ENCODE results near the gene SPEF1. TPM values are rescaled to one million over a fixed set of nuclear protein-coding genes. Genes with fewer than 3 reads are reported as not detected.
"Not testable (repeated sequence)": the region's sequence is repeated elsewhere in the genome, so short reads cannot be mapped to it uniquely, and the experiment has no call there.

Gene SPEF1, protein sequence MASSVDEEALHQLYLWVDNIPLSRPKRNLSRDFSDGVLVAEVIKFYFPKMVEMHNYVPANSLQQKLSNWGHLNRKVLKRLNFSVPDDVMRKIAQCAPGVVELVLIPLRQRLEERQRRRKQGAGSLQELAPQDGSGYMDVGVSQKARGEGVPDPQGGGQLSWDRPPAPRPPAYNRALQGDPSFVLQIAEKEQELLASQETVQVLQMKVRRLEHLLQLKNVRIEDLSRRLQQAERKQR
- not detected for total RNA-seq
- polyA plus RNA-seq (2013, experiment 1 of 2) = not detected
- polyA plus RNA-seq (2013, experiment 2 of 2) = 0.05 TPM
- total RNA-seq = 0 to 0.62 (median 0.16) reads per million in 172 experiments

DNA sequence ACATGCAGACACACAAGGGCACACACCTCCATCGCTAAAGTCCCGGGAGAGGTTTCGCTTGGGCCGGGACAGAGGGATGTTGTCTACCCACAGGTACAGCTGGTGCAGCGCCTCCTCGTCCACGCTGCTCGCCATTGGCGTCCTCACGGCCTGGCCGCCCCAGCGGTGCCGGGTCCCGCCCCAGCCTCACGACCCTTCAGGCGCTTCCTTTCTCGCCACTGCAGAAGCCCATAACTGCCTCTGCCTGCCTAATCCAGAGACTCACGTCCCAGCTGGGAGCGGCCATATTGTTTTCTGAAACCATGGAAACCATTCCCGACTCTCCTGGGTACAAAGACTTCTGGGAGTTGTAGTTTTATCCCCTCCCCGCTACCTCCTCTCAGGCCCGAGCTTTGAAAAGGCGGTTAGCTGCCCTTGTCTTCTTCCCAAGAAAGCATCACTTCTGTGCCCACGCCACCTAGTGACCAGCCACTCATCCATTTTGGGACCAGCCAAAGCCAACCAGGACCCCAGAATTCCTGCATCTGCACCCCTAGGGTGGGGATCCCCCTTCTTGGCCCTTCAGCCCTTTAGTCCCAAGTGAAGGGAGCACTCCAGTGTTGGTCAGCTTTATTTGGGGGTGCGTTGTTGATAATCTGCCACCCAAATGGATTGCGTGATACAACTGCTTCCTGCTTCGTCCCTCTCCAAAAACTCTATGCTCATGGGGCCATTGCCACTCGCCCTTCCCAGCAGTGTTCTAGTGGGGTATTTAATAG lies at the start of gene SPEF1:
Gene SPEF1 (minus strand): TSS at position 296 of the 758 bp plus-strand sequence. CDS start 161 bp downstream, at position 135.
- Mint-ChIP-seq H3K27ac (peak within 1 kb of the TSS; percentile 43), H3K36me3 (ENCODE audit: low read depth) (no peaks in the 10 kb centered on the region), H3K9me3 (no peaks in the 10 kb centered on the region), H3K4me1 (ENCODE audit: low read depth) (peaks cover 48% of the 10 kb centered on the region), H3K27me3 (peaks cover 14% of the 10 kb centered on the region), H3K4me3 (peak within 1 kb of the TSS; percentile 40)
- H3K9me3 ChIP-seq (ENCODE audit: control insufficient read depth in 1 of 2, insufficient read depth in 1 of 2, low read length in 2 of 2) = peaks cover 0 to 3% of the 10 kb centered on the region in 2 experiments
- H3K27ac ChIP-seq (ENCODE audit: low read depth in 1 of 2, low read length in 2 of 2) = no peak within 1 kb of the TSS
- intact Hi-C loops (cut with DNase I, micrococcal nuclease) = no loop called here
- ATAC-seq (ENCODE audit: poor library complexity) (peak; percentile 40), DNase-seq (peak in 5 of 14 experiments; percentile 29 to 84 (median 80))
- peak within 1 kb of the TSS; percentile 47 for H3K4me3 ChIP-seq (ENCODE audit: low read length)
- H3K27me3 ChIP-seq (ENCODE audit: control insufficient read depth in 1 of 2, insufficient read depth in 2 of 2, low read length in 2 of 2) = peaks cover 9 to 12% of the 10 kb centered on the region in 2 experiments
- CTCF ChIA-PET = interaction anchor here (1.0 to 1.8 kb wide), 4 partner anchors 13 to 38 kb away, joined by 3 to 15 read pairs (median 4); partner anchors contain the start of genes ADISSP and AP5S1
- TF ChIP-seq, protein P1, sequence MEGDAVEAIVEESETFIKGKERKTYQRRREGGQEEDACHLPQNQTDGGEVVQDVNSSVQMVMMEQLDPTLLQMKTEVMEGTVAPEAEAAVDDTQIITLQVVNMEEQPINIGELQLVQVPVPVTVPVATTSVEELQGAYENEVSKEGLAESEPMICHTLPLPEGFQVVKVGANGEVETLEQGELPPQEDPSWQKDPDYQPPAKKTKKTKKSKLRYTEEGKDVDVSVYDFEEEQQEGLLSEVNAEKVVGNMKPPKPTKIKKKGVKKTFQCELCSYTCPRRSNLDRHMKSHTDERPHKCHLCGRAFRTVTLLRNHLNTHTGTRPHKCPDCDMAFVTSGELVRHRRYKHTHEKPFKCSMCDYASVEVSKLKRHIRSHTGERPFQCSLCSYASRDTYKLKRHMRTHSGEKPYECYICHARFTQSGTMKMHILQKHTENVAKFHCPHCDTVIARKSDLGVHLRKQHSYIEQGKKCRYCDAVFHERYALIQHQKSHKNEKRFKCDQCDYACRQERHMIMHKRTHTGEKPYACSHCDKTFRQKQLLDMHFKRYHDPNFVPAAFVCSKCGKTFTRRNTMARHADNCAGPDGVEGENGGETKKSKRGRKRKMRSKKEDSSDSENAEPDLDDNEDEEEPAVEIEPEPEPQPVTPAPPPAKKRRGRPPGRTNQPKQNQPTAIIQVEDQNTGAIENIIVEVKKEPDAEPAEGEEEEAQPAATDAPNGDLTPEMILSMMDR (IDR thresholded peaks at IDR 0.05) = no peak
- POLR2A ChIA-PET = interaction anchor here (0.8 to 2.4 kb wide), 6 partner anchors 13 to 39 kb away, joined by 3 to 18 read pairs (median 6); partner anchors contain the start of genes ADISSP and AP5S1
- no peaks in the 10 kb centered on the region for H3K36me3 ChIP-seq (ENCODE audit: insufficient read depth, low read length)
- H3K4me1 ChIP-seq (ENCODE audit: insufficient read depth, low read length) = peaks cover 53% of the 10 kb centered on the region

DNA sequence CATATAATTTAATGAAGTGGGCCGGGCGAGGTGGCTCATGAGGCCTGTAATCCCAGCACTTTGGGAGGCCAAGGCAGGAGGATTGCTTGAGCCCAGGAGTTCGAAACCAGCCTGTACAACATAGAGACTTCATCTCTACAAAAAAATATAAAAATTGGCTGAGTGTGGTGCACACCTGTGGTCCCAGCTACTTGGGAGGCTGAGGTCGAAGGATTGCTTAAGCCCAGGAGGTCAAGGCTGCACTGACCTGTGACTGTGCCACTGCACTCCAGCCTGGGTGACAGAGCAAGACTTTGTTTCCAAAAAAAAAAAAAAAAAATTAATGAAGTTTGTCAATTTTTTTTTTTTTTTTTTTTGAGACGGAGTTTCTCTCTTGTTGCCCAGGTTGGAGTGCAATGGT lies 48.6 kb upstream of the SPEF1 start:
- ChIA-PET CTCF (interaction anchor here (0.6 to 0.7 kb wide), 2 partner anchors 9 to 157 kb away, joined by 3 to 4 read pairs; partner anchors contain the start of gene AP5S1), POLR2A (interaction anchor here (0.7 kb wide), 1 partner anchor 160 kb away, joined by 5 read pairs; no protein-coding TSS in a partner anchor)
- H3K9me3 ChIP-seq (ENCODE audit: control insufficient read depth in 1 of 2, insufficient read depth in 1 of 2, low read length in 2 of 2); H3K4me1 ChIP-seq (ENCODE audit: insufficient read depth, low read length); H3K27me3 ChIP-seq (ENCODE audit: control insufficient read depth in 1 of 2, insufficient read depth in 2 of 2, low read length in 2 of 2); DNase-seq; ATAC-seq (ENCODE audit: poor library complexity); H3K27ac ChIP-seq (ENCODE audit: low read depth in 1 of 2, low read length in 2 of 2); H3K4me3 Mint-ChIP-seq; H3K27me3 Mint-ChIP-seq; H3K27ac Mint-ChIP-seq; H3K4me3 ChIP-seq (ENCODE audit: low read length); H3K9me3 Mint-ChIP-seq; H3K4me1 Mint-ChIP-seq (ENCODE audit: low read depth); intact Hi-C loops (cut with DNase I, micrococcal nuclease): not testable (repeated sequence)
- H3K36me3 Mint-ChIP-seq (ENCODE audit: low read depth) = peaks cover 26% of the 10 kb centered on the region
- peaks cover 19% of the 10 kb centered on the region for H3K36me3 ChIP-seq (ENCODE audit: insufficient read depth, low read length)

DNA sequence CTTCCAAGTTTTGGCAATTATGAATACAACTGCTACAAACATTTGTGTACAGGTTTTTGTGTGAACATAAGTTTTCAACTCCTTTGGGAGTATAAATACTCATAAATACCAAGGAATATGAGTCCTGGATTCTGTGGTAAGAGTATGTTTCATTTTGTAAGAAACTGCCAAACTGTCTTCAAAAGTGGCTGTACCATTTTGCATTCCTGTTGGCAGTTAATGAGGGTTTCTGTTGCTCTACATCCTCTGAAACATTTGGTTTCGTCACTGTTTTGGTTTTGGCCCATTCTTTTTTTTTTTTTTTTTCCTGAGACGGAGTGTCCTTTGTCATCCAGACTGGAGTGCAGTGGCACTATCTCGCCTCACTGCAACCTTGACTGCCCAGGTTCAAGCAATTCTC lies 47.5 kb upstream of the SPEF1 start:
- H3K9me3 ChIP-seq (ENCODE audit: control insufficient read depth in 1 of 2, insufficient read depth in 1 of 2, low read length in 2 of 2) = no peaks in the 10 kb centered on the region
- Mint-ChIP-seq H3K27me3 (no peaks in the 10 kb centered on the region), H3K27ac (no peak overlapping the region), H3K4me3 (no peak overlapping the region), H3K9me3 (no peaks in the 10 kb centered on the region), H3K36me3 (ENCODE audit: low read depth) (peaks cover 30% of the 10 kb centered on the region), H3K4me1 (ENCODE audit: low read depth) (no peaks in the 10 kb centered on the region)
- no peaks in the 10 kb centered on the region for H3K4me1 ChIP-seq (ENCODE audit: insufficient read depth, low read length)
- POLR2A ChIA-PET = interaction anchor here (0.7 kb wide), 1 partner anchor 161 kb away, joined by 5 read pairs; no protein-coding TSS in a partner anchor
- TF ChIP-seq, protein P1 (IDR thresholded peaks at IDR 0.05) = no peak
- no peaks in the 10 kb centered on the region for H3K27me3 ChIP-seq (ENCODE audit: control insufficient read depth in 1 of 2, insufficient read depth in 2 of 2, low read length in 2 of 2)
- ATAC-seq (ENCODE audit: poor library complexity) = no peak
- CTCF ChIA-PET = no interaction called here
- no peak overlapping the region for H3K4me3 ChIP-seq (ENCODE audit: low read length)
- peaks cover 29% of the 10 kb centered on the region for H3K36me3 ChIP-seq (ENCODE audit: insufficient read depth, low read length)
- DNase-seq = no peak
- intact Hi-C loops (cut with DNase I, micrococcal nuclease) = no loop called here
- no peak overlapping the region for H3K27ac ChIP-seq (ENCODE audit: low read depth in 1 of 2, low read length in 2 of 2)
